H1 (cell line): ENCODE data around the gene ARL17A.
"Not testable (repeated sequence)": the region's sequence is repeated elsewhere in the genome, so short reads cannot be mapped to it uniquely, and the experiment has no call there.

Experiments used
- BRCA1 ChIP-seq: IDR thresholded peaks from 2 replicates; pipeline ENCODE4 v1.6.1; 2012; ENCODE audit warnings: low read depth, low read length, improper control_type of control experiment
- CHD2 ChIP-seq: IDR thresholded peaks from 2 replicates; pipeline ENCODE4 v1.6.1; 2012; ENCODE audit warnings: low read length, improper control_type of control experiment
- CTCF ChIP-seq, 3 experiments: IDR thresholded peaks; 1 replicate in 2 of 3; 2 replicates in 1 of 3; pipeline versions ENCODE4 v1.5.1 to v1.6.1; 2011; ENCODE audit warnings: low read length in 3 of 3, mild to moderate bottlenecking in 3 of 3, inconsistent platforms in 2 of 3, low read depth in 1 of 3, moderate library complexity in 1 of 3; ENCODE audit not compliant: insufficient read depth in 1 of 3; ENCODE audit errors: control extremely low read depth in 1 of 3
- EP300 ChIP-seq, 2 experiments: IDR thresholded peaks; 1 replicate in 1 of 2; 2 replicates in 1 of 2; pipeline ENCODE4 v1.6.1; 2011 to 2012; ENCODE audit warnings: low read depth in 2 of 2, low read length in 2 of 2, mild to moderate bottlenecking in 2 of 2, borderline replicate concordance in 1 of 2, inconsistent platforms in 1 of 2, moderate library complexity in 1 of 2
- EZH2 ChIP-seq: fragments of 200-600 bp; sonication (generic); IDR thresholded peaks from 2 replicates; pipeline ENCODE4 v1.7.1; 2012; ENCODE audit warnings: low read depth, mild to moderate bottlenecking, moderate library complexity, low read length, inconsistent platforms; ENCODE audit not compliant: severe bottlenecking
- JUND ChIP-seq: IDR thresholded peaks from 2 replicates; pipeline ENCODE4 v1.6.1; 2011; ENCODE audit warnings: mild to moderate bottlenecking, improper control_type of control experiment, low read length
- POLR2A ChIP-seq, 2 experiments: IDR thresholded peaks; 1 replicate in 1 of 2; 2 replicates in 1 of 2; pipeline ENCODE4 v1.6.1; 2011; ENCODE audit warnings: low read depth in 2 of 2, low read length in 2 of 2, mild to moderate bottlenecking in 2 of 2; ENCODE audit errors: control extremely low read depth in 1 of 2
- POLR2AphosphoS5 ChIP-seq: IDR thresholded peaks from 2 replicates; pipeline ENCODE4 v1.6.1; 2011; ENCODE audit warnings: low read depth, low read length
- SP1 ChIP-seq: IDR thresholded peaks from 2 replicates; pipeline ENCODE4 v1.6.1; 2011; ENCODE audit warnings: low read depth, low read length
- TAF1 ChIP-seq: IDR thresholded peaks from 2 replicates; pipeline ENCODE4 v1.6.1; 2011; ENCODE audit warnings: mild to moderate bottlenecking, low read depth, low read length
- TF ChIP-seq, protein P1 (sequence below): IDR thresholded peaks from 2 replicates; pipeline ENCODE4 v1.6.1; 2012; ENCODE audit warnings: inconsistent platforms

- TF ChIP-seq EZH2; SP1; CTCF (IDR thresholded peaks at IDR 0.05; ENCODE audit: control extremely low read depth in 1 of 3, insufficient read depth in 1 of 3, low read depth in 1 of 3, low read length in 3 of 3); EP300 (IDR thresholded peaks at IDR 0.05; ENCODE audit: borderline replicate concordance in 1 of 2, low read depth in 2 of 2, low read length in 2 of 2); TAF1; JUND; BRCA1; POLR2AphosphoS5; POLR2A (IDR thresholded peaks at IDR 0.05; ENCODE audit: control extremely low read depth in 1 of 2, low read depth in 2 of 2, low read length in 2 of 2); CHD2: not testable (repeated sequence)
- TF ChIP-seq, protein P1, sequence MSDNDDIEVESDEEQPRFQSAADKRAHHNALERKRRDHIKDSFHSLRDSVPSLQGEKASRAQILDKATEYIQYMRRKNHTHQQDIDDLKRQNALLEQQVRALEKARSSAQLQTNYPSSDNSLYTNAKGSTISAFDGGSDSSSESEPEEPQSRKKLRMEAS = not testable (repeated sequence)
These were observed 39.5 kb upstream of the ARL17A start for GRCh38 chr17:46618975-46619374.
